Stimulated activated CD4-positive, alpha-beta T cell treated with anti-CD3 and anti-CD28 coated beads, Interleukin-2, amount 100 ng/mL, for 48 hours (primary cell): ENCODE data around the gene WASF3.

Experiments used
- DNase-seq, 2 donors: peaks; one replicate each; pipeline ENCODE4 v3.0.0-alpha.2; 2020

The WASF3 gene

DNA sequence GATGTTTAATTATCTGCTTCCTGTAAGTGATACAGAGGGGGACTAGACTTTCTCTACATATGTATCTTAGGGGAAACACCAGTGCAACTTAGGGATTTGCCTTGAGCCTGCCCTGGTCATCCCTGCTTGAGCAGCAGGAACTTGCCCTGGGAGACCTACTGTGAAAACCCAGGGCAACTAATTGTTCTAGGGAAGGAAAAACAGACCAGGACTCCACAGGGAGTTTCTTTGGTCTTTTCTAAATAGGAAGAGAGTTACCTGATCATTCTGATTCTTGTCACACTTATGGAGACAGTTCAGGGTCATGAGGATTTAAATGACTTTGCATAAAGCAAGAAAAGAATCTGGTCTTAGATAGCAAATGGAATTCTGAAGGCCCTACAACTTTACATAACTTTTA lies 89.1 kb downstream of the WASF3 start:
- DNase-seq: no peak

DNA sequence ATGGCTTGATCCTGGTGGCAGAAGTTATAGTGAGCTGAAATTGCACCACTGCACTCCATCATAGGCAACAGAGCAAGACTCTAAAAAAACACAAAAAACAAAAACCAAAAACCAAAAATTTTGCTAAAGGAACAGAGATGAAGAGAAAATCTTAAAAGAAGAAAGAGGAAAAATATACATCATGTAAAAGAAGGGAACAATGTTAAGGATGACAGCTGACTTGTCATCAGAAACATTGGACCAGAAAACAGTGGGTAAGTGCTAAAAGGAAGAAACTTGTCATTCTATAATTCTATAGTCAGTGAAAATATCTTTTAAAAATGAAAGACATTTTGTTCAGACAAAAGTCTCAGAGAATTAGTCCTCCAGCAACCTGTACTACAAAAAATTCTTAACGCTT lies 93.8 kb downstream of the WASF3 start:
- DNase-seq: no peak

DNA sequence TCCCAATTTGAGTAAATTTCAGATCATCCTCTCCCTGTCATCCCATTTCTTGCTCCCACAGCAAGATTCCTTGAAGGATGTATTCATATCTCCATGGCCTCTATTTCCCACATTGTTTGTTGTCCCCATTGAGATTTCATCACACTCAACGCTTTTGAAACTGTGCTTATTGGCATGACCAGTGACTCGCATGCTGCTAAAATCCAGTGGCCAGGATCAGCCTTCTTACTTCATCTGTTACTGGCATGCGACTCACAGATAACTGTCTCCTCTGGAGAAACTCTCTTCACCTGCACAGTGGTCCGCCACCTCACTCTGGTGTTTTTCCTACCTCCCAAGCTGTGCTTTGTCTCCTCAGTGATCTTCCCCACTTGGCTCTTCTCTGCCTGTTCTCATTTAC lies 95.8 kb downstream of the WASF3 start:
- DNase-seq: no peak

DNA sequence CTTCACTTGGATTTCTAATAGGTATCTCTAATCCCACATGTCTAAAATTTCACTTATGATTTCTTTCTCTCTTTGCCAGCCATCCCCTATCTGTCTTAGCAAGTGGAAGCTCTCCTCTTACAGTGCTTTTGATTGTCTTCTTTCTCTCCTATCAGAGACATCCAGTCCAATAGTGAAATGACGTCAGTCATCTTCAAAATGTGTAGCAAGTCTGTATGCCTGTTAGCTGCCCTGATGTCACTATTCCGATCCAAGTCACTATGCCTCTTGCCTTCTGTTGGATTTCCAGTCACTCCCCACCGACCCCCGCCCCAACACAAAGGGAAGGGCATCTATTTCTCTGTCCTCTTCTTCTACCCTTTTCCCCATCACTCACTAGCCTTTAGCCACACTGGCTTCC lies 96.4 kb downstream of the WASF3 start:
- no peak for DNase-seq

DNA sequence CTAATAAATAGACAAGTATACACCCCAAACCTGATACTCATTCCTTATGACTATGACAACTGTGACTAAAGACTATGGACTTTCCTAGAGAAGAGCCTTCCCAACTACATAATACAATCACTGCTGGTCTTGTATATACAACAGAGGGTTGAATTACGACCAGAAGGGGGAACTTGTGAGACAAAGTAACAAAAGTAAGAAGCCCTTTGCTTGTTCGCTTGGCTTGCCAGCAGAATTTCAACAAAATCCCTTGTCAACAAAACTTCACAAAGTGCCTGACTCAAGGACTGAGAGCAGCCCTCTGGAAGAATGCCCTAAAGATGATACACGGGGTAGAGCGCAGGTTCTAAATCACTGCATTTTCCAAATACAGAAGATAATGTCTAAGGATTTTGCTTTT lies 99.4 kb downstream of the WASF3 start:
- DNase-seq: no peak

DNA sequence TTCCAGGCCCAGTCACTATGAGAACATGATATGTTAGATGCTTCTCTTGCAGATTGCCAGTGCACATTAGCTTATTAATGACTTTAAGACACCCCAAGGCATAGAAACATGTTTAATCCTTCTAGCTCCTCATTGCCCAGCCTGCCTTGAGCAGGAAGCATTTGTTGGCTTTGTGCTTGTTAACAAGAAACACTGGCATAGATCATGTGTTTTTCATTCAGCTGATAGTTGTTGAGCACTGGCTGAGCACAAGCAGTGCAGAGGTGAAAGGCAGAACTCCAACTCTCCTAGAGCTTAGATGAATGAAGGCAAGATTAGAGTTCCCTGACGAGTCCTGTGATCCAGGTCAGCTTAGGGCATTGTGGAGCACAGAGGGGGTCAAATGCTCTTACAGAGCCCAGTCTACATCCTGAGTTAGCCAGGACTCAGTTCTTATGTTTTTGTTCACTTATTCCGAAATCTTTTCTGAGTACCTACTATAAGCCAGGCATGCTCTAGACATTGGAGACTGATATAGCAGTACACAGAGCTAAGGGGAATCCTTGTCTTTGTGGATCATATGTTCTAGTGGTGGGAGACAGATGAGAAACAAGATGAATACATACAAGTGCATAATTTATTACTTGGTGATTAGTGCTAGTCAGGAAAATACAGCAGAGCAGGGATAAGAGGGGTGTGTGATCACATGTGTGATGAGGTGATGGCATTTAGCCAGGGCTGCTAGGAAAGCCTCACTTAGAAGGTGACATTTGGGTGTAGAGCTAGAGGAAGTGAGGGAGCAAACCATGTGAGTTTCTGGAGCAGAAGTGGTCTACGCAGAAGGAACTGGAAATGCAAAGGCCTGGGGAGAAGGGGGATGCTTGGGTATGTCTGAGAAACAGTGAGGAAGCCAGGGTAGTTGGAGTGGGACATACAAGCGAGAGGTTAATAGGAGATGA lies 101.2 kb downstream of the WASF3 start:
- no peak for DNase-seq

DNA sequence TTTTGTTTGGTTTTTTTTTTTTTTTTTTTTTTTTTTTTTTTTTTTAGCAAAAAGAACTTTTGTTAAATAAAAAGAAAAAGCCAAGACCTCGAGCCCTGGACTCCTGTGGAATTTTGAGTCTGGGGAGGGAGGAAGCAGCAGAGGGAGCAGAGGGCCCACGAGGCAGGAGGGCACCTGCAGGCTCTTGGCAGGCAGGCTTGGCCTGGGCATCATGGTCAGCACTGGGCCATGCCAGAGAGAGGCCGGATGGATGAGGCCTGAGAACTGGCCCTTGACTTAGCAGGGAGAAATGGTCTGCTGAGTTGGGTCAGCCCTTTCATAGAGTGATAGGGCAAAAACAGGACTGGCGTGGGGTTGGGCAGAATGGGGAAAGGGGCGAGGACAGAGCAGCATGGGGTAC lies 102.7 kb downstream of the WASF3 start:
- DNase-seq: no peak

DNA sequence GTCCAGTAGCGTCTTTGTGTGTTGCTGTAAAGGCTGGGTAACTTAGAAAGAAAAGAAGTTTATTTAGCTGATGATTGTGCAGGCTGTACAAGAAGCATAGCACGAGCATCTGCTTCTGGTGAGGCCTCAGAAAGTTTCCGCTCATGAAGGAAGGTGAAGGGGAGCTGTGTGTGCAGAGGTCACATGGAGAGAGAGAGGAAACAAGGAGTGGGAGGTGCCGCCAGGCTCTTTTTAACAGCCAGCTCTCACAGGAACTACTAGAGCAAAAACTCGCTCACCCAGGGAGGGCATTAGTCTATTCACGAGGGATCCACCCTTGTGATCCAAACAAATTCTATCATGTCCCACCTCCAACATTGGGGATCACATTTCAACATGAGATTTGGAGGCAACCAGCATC lies 103.3 kb downstream of the WASF3 start:
- DNase-seq: no peak

DNA sequence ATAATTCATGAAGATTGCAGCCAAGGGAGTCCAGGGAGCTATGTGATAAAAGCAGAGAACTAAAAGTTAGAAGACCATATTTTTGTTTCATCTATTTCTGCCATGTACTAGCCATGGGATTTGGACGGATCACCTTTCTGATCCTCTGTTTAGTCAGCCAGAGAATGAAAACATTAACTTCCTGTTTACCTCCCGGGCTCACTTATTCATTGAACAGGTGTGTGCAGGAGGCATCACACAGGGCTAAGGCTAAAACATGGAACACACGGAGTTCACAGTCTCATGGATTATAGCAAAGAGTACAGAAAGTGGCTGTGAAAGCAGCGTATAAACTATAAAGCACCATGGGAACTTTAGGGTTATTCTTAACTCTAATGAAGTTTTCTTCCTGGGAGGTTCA lies 106.3 kb downstream of the WASF3 start:
- no peak for DNase-seq

DNA sequence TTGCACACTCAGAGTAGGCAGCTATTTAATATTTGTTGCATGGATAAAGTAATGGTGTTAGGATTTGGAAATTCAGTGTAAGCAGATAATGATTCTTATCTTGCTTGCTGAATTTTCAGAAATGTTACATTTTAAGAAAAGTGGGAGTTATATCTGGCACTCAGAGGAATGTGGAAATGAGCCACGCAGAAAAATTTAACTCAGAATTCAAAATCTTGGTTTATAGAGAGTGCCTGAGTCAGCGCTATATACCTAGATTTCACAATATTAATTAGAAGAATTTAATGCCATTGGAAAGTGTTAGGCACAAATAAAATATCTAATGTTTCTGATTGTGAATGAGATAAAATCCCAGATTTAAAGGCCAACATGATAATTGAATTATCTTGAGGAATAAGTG lies 106.8 kb downstream of the WASF3 start:
- no peak for DNase-seq

DNA sequence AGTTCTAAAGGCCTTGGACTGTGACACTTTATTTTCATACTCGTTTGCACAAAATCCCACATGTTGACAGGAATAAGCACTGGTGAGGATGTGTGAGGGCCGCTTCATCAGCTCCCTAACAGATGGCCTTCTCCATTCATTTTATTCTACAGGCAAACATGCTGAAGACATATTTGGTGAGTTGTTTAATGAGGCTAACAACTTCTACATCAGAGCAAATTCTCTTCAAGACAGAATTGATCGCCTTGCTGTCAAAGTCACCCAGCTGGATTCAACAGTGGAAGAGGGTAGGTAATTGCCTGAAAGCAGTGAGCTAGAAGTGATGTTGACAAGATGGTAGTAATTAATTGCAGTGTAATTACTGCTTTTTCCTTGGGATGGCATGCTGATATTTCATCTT lies 107.4 kb downstream of the WASF3 start:
- no peak for DNase-seq

DNA sequence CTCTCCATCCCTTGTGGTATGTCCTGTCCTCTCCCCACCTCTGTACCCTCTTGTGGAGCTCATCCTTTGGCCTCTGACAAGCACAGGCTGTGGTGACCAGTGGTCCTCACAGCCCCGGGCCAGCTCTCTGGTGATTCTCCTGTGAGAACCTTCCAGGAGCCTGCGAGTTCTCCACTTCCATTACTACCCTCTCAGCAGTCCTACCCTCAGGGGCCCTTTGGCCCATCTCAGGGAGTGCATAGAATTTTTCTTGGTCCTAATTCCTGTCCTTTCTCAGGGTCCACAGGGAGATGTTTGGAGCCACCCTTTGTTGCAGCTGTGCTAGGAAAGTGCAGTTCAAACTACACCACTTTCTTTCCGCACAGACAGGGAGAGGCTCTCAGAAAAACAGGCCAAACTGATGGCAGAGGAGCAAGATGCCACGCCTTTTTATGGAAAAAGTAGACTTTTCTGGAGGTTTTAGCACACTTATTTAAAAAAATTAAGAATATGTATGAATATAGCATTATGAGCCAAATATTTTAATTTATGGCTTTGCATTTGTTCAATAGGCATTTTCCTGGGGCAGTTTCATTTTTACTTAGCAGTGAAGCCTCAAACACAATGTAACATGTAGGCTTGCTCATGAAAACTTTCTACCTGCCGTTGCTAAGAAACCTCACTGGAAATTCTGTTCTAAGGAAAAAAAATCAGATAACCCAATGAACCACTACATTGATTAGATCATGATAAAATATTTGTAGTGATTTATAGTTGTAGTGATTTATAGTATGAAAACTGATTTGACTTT lies 111.1 kb downstream of the WASF3 start:
- no peak for DNase-seq

DNA sequence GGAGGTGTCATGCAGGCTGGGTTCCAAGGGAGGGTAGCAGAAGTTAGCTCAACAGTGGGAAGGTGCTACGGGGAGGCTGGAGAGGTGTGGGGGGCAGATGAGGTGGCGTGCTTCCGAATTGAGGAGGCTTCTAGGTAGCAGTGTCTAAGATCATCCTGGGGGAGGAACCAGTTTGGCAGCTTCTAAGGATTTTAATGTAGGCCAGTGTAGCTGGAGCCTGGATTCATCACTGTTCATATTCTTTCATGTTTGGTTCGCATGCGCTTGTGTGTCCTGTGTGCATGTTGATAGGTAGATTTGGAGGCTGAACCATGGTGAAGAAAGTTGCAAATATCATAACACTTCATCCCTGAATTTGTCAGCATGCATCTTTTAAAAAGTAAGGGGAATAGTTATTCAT lies 116.4 kb downstream of the WASF3 start:
- no peak for DNase-seq

DNA sequence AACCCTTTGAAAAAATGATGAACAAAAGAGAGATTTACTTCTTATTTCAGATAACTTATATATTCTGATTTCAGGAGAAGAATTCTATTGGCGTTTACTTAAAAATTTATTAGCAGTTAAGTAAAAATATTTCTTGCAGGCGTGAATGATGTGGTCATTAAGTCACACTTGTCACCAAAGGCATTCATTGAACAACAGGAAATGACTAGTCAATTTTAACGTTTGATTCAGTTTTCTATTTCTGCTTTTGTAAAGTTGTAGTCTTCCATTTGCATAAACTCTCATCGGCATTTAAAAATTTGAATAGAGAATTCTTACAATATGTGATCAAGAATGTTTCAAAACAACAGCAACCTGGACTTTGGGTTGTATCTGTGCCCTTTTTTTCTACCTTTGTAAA lies 119.7 kb downstream of the WASF3 start:
- DNase-seq: no peak

DNA sequence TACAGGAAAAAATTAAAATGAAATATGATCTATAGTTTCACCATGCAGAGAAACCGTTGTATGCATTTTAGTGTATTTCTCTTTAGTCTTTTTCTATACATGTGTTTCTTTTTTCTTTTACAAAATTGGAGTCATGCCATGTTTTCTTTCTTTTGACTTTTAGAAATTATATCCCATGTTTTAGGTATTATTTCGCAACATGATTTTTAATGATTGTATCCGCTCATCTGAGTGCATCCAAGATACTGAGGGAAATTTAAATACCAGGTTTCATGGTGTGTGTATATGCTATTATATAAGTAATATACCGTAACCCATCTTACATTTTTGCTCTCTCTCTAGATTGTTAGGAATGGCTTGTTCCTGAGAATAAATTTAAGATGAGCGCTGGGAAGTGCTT lies 120.8 kb downstream of the WASF3 start:
- no peak for DNase-seq

DNA sequence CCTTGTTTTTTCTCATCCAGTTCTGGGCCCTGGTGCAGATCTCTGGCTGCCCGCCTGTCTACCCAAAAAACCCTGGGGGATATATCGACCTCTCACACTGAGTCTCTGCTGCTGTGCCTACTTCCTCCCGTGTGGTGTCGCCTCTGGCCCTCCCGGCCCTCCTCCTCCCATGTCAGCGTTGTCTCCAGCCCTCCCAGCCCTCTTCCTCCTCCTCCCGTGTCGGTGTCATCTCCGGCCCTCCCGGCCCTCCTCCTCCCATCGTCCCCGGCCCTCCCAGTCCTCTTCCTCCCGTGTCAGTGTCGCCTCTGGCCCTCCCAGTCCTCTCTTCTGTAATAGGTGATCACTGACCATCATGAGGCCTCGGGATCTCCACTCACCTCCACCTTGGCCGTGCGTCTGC lies 121.3 kb downstream of the WASF3 start:
- DNase-seq: no peak

DNA sequence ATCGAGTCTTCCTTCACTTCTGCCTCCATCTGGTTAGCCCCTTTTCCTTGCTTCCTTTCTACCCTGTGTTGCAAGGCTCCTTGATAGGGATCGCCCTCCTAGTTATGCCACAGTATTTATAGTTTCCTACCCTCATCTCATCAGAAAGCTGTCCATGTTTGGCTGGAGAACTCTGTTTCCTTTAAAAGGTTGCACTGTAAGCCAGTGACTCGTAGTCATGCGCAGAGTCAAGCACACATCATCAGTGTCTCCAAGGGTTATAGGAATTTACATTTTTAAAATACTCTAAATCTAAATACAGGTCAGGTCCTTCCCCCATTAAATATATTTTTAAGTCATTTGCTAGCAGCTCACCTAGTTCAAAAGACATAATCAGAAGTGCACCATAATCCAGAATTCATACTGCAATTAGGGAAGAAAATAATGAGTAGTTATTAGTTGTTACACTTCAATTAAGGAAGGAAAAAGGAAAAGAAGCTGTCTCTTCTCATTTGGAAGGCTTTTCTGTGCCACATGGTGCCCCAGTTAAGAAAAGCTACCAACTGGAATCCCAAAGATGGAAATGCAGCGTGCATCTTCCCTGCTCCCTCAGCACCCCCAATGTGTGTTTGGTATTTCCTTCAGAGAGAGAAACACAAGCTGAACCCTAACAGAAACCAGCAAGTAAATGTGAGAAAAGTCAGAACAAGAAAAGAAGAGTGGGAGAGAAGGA lies 122.1 kb downstream of the WASF3 start:
- no peak for DNase-seq

DNA sequence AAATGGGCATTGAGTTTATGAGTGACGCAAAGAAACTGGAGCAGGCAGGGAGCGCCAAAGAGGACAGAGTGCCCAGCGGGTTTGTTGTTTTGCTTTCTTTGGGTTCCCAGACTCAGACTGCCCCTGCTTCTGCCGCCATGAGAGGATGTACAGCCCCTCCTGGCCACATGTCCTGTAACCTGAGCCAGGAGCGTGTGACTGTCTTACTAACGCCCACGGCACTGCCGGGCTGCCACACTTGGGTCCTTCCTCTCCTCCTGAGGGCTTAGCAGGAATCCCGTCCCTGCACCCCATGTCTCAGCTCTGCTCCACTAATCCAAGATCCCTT lies 122.6 kb downstream of the WASF3 start:
- DNase-seq: no peak

DNA sequence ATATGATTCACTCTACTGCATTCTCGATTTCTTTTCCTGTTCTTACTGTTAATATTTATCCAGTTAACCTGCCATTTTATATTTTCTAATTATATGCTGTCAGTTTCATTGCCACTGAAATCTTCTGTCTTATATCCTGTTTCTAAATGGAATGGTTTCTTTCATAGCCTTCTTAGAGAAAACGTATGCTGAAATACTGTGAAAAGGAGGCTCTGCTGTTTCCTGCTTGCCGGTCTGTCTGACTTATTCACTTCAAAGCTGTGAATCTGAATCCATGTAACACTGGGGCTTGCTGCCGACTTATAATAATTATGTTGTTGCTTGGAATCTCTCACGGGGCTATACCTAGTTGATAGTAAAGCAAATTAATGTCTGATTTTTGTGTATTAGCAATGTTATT lies 123.1 kb downstream of the WASF3 start:
- DNase-seq: no peak

DNA sequence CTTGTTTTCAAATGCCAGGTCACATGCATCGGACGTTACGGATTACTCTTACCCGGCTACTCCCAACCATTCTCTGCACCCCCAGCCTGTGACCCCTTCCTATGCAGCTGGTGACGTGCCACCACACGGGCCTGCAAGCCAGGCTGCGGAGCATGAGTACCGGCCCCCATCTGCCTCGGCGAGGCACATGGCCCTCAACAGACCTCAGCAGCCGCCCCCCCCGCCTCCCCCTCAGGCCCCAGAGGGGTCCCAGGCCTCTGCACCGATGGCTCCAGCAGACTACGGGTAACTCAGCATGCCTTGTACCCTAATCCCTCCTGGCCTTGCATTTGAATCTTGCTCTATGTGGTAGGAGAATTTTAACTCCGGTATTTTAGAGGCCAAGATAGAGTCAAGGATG lies 123.6 kb downstream of the WASF3 start:
- no peak for DNase-seq

DNA sequence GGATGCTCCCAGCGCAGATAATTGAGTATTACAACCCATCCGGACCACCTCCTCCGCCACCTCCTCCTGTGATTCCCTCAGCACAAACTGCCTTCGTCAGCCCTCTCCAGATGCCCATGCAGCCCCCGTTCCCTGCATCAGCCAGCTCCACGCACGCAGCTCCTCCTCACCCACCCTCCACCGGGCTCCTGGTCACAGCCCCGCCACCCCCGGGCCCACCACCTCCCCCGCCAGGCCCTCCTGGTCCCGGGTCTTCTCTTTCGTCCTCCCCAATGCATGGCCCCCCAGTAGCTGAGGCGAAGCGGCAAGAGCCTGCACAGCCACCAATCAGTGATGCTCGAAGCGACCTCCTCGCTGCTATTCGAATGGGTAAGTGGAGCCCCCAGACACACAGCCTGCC lies 125.1 kb downstream of the WASF3 start:
- DNase-seq: no peak

DNA sequence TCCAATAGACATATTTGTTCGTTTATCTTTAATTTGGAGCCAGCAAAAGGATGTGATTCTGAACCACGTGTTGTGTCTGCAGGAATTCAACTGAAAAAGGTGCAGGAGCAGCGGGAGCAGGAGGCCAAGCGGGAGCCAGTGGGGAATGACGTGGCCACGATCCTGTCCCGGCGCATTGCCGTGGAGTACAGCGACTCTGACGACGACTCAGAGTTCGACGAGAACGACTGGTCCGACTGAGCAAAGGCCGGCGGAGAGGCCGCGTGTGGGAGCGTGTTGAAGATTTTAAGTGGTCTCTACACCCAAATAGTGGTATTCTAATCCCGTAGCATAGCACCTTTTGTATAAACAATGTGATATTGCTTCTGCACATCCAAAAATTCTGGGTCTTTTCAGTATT lies 128.1 kb downstream of the WASF3 start:
- no peak for DNase-seq

DNA sequence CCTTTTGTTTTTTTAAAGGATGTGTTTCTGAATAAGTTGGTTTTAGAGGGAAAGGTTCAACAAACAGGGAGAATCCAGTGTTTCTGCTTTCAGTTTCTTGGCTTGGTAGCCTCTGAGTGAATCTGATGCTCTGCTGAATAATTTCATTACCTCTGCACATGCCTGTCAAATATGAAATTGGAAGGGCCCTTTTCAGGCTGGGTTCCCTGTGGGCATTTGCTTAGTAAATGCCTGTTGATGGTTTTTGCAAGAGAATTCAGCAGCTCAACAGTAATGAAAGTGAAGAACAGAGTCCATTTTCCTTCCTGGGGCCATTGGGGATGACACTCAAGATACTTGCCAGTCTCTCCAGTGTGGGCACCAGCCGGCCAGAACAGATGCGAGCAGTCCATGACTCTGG lies 128.8 kb downstream of the WASF3 start:
- no peak for DNase-seq

DNA sequence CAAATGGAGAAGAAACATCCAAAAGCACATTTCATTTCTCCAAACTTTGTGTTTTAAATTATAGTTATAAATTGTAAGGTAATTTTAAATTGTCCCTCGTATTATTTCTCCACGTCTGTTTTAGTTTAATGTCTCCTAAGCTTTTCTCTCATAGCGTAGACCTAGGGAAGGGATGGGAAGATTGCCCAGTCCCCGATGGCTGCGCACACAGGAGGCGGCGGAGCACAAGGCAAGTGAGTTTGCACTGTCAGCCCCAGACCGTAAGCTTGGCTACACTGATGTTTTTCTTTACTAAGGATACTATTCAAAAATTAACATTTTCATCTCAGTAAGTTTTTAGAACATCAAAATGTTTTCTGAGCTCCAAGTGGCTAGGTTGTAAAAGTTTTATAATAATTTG lies 130.8 kb downstream of the WASF3 start:
- no peak for DNase-seq
